GM21723 (cell line): ENCODE measurements around the gene BTBD2.
"Not testable (repeated sequence)": the region's sequence is repeated elsewhere in the genome, so short reads cannot be mapped to it uniquely, and the experiment has no call there.

Experiments used
- ATAC-seq: cut with Tn5 transposase; IDR thresholded peaks from one replicate; pipeline ENCODE4 v1.9.1; 2021; ENCODE audit warnings: mild to moderate bottlenecking, moderate library complexity; ENCODE audit not compliant: unreplicated experiment

The BTBD2 gene

GRCh38 chr19:2016041-2016807, 710 bp upstream of the BTBD2 start:
- no peak for ATAC-seq

GRCh38 chr19:2014731-2015607, 545 bp downstream of the BTBD2 start:
- ATAC-seq, result no peak

GRCh38 chr19:2014131-2014571, 1.4 kb downstream of the BTBD2 start:
- ATAC-seq, result no peak

GRCh38 chr19:2013683-2013961, 1.9 kb downstream of the BTBD2 start:
- ATAC-seq, result no peak

GRCh38 chr19:2012941-2013682, 2.4 kb downstream of the BTBD2 start:
- no peak for ATAC-seq

GRCh38 chr19:2011169-2011568, 4.3 kb downstream of the BTBD2 start:
- ATAC-seq, result no peak

GRCh38 chr19:2010135-2010668, 5.3 kb downstream of the BTBD2 start:
- ATAC-seq, result no peak

GRCh38 chr19:2003874-2004273, 11.6 kb downstream of the BTBD2 start:
- ATAC-seq, result no peak

- ATAC-seq, result no peak
Observed at GRCh38 chr19:1999856-2000515, 15.5 kb downstream of the BTBD2 start.

- no peak for ATAC-seq
Observed at GRCh38 chr19:1998712-1999708, 16.5 kb downstream of the BTBD2 start.

- no peak for ATAC-seq
Observed at GRCh38 chr19:1997353-1998233, 17.9 kb downstream of the BTBD2 start.

GRCh38 chr19:1992759-1993260, 22.7 kb downstream of the BTBD2 start:
- ATAC-seq, result no peak

- ATAC-seq, result no peak
Observed at GRCh38 chr19:1991018-1991913, 24.2 kb downstream of the BTBD2 start.

- ATAC-seq, result no peak
Observed at GRCh38 chr19:1990230-1991017, 25.1 kb downstream of the BTBD2 start.

- no peak for ATAC-seq
Observed at GRCh38 chr19:1989513-1990229, 25.8 kb downstream of the BTBD2 start.

- not testable (repeated sequence) for ATAC-seq
Observed at GRCh38 chr19:1988464-1988863, 27.1 kb downstream of the BTBD2 start.
